Measurements from ENCODE around the gene PSKH1. TPM values are rescaled to one million over a fixed set of nuclear protein-coding genes. Genes with fewer than 3 reads are reported as not detected.
A peak's percentile ranks its signal among the peaks of the same experiment; 100 is the strongest.

Gene PSKH1
- total RNA-seq, 1 donor from 2014 or later = 44.5 TPM

- no peak overlapping the region for H3K27ac Mint-ChIP-seq
- H3K9me3 Mint-ChIP-seq = no peaks in the 10 kb centered on the region
- no peaks in the 10 kb centered on the region for H3K36me3 Mint-ChIP-seq
- no peak for DNase-seq (ENCODE audit: low spot score in 2 of 2, unreplicated experiment in 2 of 2)
- TF ChIP-seq CTCF (IDR thresholded peaks at IDR 0.05; ENCODE audit: unreplicated experiment) = no peak
- H3K4me3 Mint-ChIP-seq = no peak overlapping the region
- H3K4me1 Mint-ChIP-seq = peaks cover 20% of the 10 kb centered on the region
- H3K27me3 Mint-ChIP-seq (ENCODE audit: low read depth) = no peaks in the 10 kb centered on the region
These were observed 40.8 kb downstream of the PSKH1 start for GRCh38 chr16:67933805-67934204.

GRCh38 chr16:67934306-67935100 lies 41.4 kb downstream of the PSKH1 start:
- Mint-ChIP-seq H3K4me1 (peaks cover 20% of the 10 kb centered on the region), H3K9me3 (no peaks in the 10 kb centered on the region), H3K27ac (peak overlapping the region; percentile 44), H3K27me3 (ENCODE audit: low read depth) (no peaks in the 10 kb centered on the region), H3K4me3 (peak overlapping the region; percentile 100), H3K36me3 (no peaks in the 10 kb centered on the region)
- no peak for TF ChIP-seq CTCF (IDR thresholded peaks at IDR 0.05; ENCODE audit: unreplicated experiment)
- DNase-seq (ENCODE audit: low spot score in 2 of 2, unreplicated experiment in 2 of 2) = no peak

- peaks cover 20% of the 10 kb centered on the region for H3K4me1 Mint-ChIP-seq
- peak overlapping the region; percentile 44 for H3K27ac Mint-ChIP-seq
- H3K36me3 Mint-ChIP-seq = no peaks in the 10 kb centered on the region
- no peaks in the 10 kb centered on the region for H3K27me3 Mint-ChIP-seq (ENCODE audit: low read depth)
- H3K4me3 Mint-ChIP-seq = peak overlapping the region; percentile 100
- no peaks in the 10 kb centered on the region for H3K9me3 Mint-ChIP-seq
- no peak for TF ChIP-seq CTCF (IDR thresholded peaks at IDR 0.05; ENCODE audit: unreplicated experiment)
- DNase-seq (ENCODE audit: low spot score in 2 of 2, unreplicated experiment in 2 of 2) = no peak
These were observed 42.0 kb downstream of the PSKH1 start for GRCh38 chr16:67935101-67935401.

- Mint-ChIP-seq H3K4me3 (peak overlapping the region; percentile 100), H3K27me3 (ENCODE audit: low read depth) (no peaks in the 10 kb centered on the region), H3K36me3 (no peaks in the 10 kb centered on the region), H3K4me1 (peaks cover 20% of the 10 kb centered on the region), H3K9me3 (no peaks in the 10 kb centered on the region), H3K27ac (peak overlapping the region; percentile 99)
- peak; percentile 80 to 88 for DNase-seq (ENCODE audit: low spot score in 2 of 2, unreplicated experiment in 2 of 2)
- TF ChIP-seq CTCF (IDR thresholded peaks at IDR 0.05; ENCODE audit: unreplicated experiment) = peak; percentile 12
These were observed 42.5 kb downstream of the PSKH1 start for GRCh38 chr16:67935402-67936123.

- H3K36me3 Mint-ChIP-seq = no peaks in the 10 kb centered on the region
- no peaks in the 10 kb centered on the region for H3K9me3 Mint-ChIP-seq
- peak in 1 of 2 experiments; percentile 60 for DNase-seq (ENCODE audit: low spot score in 2 of 2, unreplicated experiment in 2 of 2)
- peak within 1 kb of the TSS; percentile 99 for H3K27ac Mint-ChIP-seq
- no peak for TF ChIP-seq CTCF (IDR thresholded peaks at IDR 0.05; ENCODE audit: unreplicated experiment)
- H3K4me1 Mint-ChIP-seq = peaks cover 20% of the 10 kb centered on the region
- H3K4me3 Mint-ChIP-seq = peak within 1 kb of the TSS; percentile 100
- no peaks in the 10 kb centered on the region for H3K27me3 Mint-ChIP-seq (ENCODE audit: low read depth)
These were observed 43.2 kb downstream of the PSKH1 start, which contains the start of gene PSMB10 for GRCh38 chr16:67936124-67936879. Gene PSMB10 (minus strand): TSS chr16:67936850. CDS start chr16:67936749, 101 bp downstream.

All from mesothelial cell of epicardium (in vitro differentiated cells).